Keratinocyte (primary cell): ENCODE data around the gene CNN2. TPM values are rescaled to one million over a fixed set of nuclear protein-coding genes. Genes with fewer than 3 reads are reported as not detected.
A peak's percentile ranks its signal among the peaks of the same experiment; 100 is the strongest.

Source experiments
- DNase-seq: peaks from one replicate; pipeline ENCODE4 v3.0.0-alpha.2; 2011; ENCODE audit warnings: low read depth, missing footprints, low spot score
- FAIRE-seq: peaks from 2 replicates; lab custom pipeline; 2011; peaks lifted over from hg19 to GRCh38; lab: Jason Lieb, UNC
- H2AFZ ChIP-seq: 2 replicates; pipeline ENCODE4 v1.6.0; 2012; ENCODE audit warnings: low read length, control low read depth, inconsistent platforms; ENCODE audit not compliant: control insufficient read depth
- H3K27ac ChIP-seq: 2 replicates; pipeline ENCODE4 v1.5.1; 2011; ENCODE audit warnings: low read length; ENCODE audit not compliant: control insufficient read depth, insufficient read depth
- H3K27me3 ChIP-seq: 3 replicates; pipeline ENCODE4 v1.6.0; 2011; ENCODE audit warnings: low read length; ENCODE audit not compliant: control insufficient read depth, insufficient read depth; ENCODE audit errors: extremely low read depth
- H3K36me3 ChIP-seq, 2 experiments: 2 replicates in 1 of 2; 3 replicates in 1 of 2; pipeline ENCODE4 v1.5.1; 2011; ENCODE audit warnings: low read length in 2 of 2, mild to moderate bottlenecking in 1 of 2; ENCODE audit not compliant: control insufficient read depth in 2 of 2, insufficient read depth in 2 of 2; ENCODE audit errors: extremely low read depth in 1 of 2
- H3K4me1 ChIP-seq: 3 replicates; pipeline ENCODE4 v1.5.1; 2011; ENCODE audit warnings: low read length; ENCODE audit not compliant: control insufficient read depth, insufficient read depth; ENCODE audit errors: extremely low read depth
- H3K4me2 ChIP-seq: 3 replicates; pipeline ENCODE4 v1.6.0; 2011; ENCODE audit warnings: low read depth, low read length; ENCODE audit not compliant: control insufficient read depth, insufficient read depth; ENCODE audit errors: extremely low read depth
- H3K4me3 ChIP-seq, 3 experiments: fragments of 200-600 bp in 1 of 3; sonication (generic) in 1 of 3; 2 replicates in 2 of 3; 3 replicates in 1 of 3; pipeline ENCODE4 v1.5.1; 2011 to 2016; ENCODE audit warnings: low read length in 3 of 3, mild to moderate bottlenecking in 3 of 3, control low read depth in 2 of 3, inconsistent platforms in 1 of 3, low read depth in 1 of 3, mixed read lengths in 1 of 3, mixed run types in 1 of 3, moderate library complexity in 1 of 3; ENCODE audit not compliant: control insufficient read depth in 2 of 3, insufficient read depth in 2 of 3; ENCODE audit errors: extremely low read depth in 1 of 3
- H3K79me2 ChIP-seq: 2 replicates; pipeline ENCODE4 v1.6.0; 2012; ENCODE audit warnings: low read length; ENCODE audit not compliant: control insufficient read depth, insufficient read depth
- H3K9ac ChIP-seq: 3 replicates; pipeline ENCODE4 v1.6.0; 2011; ENCODE audit warnings: low read length; ENCODE audit not compliant: control insufficient read depth, insufficient read depth; ENCODE audit errors: extremely low read depth
- H3K9me1 ChIP-seq: 3 replicates; pipeline ENCODE4 v1.6.0; 2011; ENCODE audit warnings: low read length; ENCODE audit not compliant: control insufficient read depth, insufficient read depth; ENCODE audit errors: extremely low read depth
- H3K9me3 ChIP-seq: 2 replicates; pipeline ENCODE4 v1.5.1; 2012; ENCODE audit warnings: low read depth, low read length; ENCODE audit not compliant: control insufficient read depth
- H4K20me1 ChIP-seq: 3 replicates; pipeline ENCODE4 v1.6.0; 2011; ENCODE audit warnings: low read length; ENCODE audit not compliant: control insufficient read depth, insufficient read depth; ENCODE audit errors: extremely low read depth
- EZH2 ChIP-seq: IDR thresholded peaks from one replicate; pipeline ENCODE4 v1.6.1; 2012; ENCODE audit warnings: inconsistent platforms, mild to moderate bottlenecking, low read length, moderate library complexity
- dilution Hi-C: fragments of 300-500 bp; cut with MboI; formaldehyde crosslinking; loops from one replicate; pipeline ENCODE4 v1.7.0; 2020; ENCODE audit warnings: low sequenced_read_pairs; ENCODE audit not compliant: extremely low pct_ligation_motif_present
- polyA plus RNA-seq, 5 experiments: library from polyadenylated mRNA; depleted of rRNA in 3 of 5; stranded (reverse) in 3 of 5; stranded (forward) in 1 of 5; unstranded in 1 of 5; fragments of >200 nt; gene quantifications; 1 replicate in 1 of 5; 2 replicates in 3 of 5; 3 replicates in 1 of 5; pipeline versions ENCODE4 v1.2.1 to v1.2.3, GENCODE V29; 2011 to 2012; ENCODE audit warnings: missing spikeins in 2 of 5, low read depth in 1 of 5, low replicate concordance in 1 of 5
- TF ChIP-seq, protein P1 (sequence below), 3 experiments: IDR thresholded peaks in 1 of 3; conservative IDR thresholded peaks in 1 of 3; optimal IDR thresholded peaks in 1 of 3; 2 replicates in 2 of 3; 3 replicates in 1 of 3; pipeline versions ENCODE3 to v1.5.1; 2011; ENCODE audit warnings: low read length in 3 of 3, mild to moderate bottlenecking in 3 of 3, moderate library complexity in 2 of 3, control low read depth in 1 of 3, inconsistent platforms in 1 of 3; ENCODE audit not compliant: insufficient read depth in 2 of 3; ENCODE audit errors: extremely low read depth in 1 of 3

CNN2 gene
- polyA plus RNA-seq, 1 donor (not counting 4 experiments of a cell fraction or from before 2014, with no cell fraction given), result 136 TPM

DNA sequence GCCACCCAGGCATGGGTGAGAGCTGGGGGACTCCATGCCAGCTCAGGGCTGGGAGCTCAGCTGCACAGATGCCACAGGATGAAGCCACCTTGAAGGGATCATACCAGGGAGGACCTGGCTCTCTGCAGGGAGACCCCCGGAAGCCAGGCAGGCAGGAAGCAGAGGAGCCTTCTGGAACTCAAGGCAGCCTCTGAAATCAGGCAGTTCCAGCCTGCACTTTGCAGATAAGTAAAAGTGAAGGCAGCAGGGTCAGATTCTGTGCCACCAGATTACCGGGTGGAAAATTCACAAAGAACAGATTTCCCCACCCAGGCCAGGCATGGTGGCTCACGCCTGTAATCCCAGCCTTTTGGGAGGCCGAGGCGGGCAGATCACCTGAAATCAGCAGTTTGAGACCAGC is 8.0 kb upstream of the CNN2 start:
- H3K27ac ChIP-seq, result no peak overlapping the region
- no peaks in the 10 kb centered on the region for H3K9me3 ChIP-seq
- no peaks in the 10 kb centered on the region for H3K27me3 ChIP-seq
- H2AFZ ChIP-seq, result no peak overlapping the region
- peaks cover 38% of the 10 kb centered on the region for H3K4me1 ChIP-seq
- H3K4me2 ChIP-seq, result peak overlapping the region; percentile 81
- peaks cover 31% of the 10 kb centered on the region for H4K20me1 ChIP-seq
- peaks cover 4% of the 10 kb centered on the region for H3K9me1 ChIP-seq
- DNase-seq, result no peak
- FAIRE-seq, result no peak
- dilution Hi-C loops, result no loop called here
- H3K4me3 ChIP-seq, result no peak overlapping the region
- peaks cover 0 to 7% of the 10 kb centered on the region in 2 experiments for H3K36me3 ChIP-seq
- TF ChIP-seq, protein P1, sequence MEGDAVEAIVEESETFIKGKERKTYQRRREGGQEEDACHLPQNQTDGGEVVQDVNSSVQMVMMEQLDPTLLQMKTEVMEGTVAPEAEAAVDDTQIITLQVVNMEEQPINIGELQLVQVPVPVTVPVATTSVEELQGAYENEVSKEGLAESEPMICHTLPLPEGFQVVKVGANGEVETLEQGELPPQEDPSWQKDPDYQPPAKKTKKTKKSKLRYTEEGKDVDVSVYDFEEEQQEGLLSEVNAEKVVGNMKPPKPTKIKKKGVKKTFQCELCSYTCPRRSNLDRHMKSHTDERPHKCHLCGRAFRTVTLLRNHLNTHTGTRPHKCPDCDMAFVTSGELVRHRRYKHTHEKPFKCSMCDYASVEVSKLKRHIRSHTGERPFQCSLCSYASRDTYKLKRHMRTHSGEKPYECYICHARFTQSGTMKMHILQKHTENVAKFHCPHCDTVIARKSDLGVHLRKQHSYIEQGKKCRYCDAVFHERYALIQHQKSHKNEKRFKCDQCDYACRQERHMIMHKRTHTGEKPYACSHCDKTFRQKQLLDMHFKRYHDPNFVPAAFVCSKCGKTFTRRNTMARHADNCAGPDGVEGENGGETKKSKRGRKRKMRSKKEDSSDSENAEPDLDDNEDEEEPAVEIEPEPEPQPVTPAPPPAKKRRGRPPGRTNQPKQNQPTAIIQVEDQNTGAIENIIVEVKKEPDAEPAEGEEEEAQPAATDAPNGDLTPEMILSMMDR (optimal IDR thresholded peaks at IDR 0.05 in 1 of 3, IDR thresholded peaks at IDR 0.05 in 1 of 3, conservative IDR thresholded peaks at IDR 0.05 in 1 of 3; ENCODE audit: extremely low read depth in 1 of 3, insufficient read depth in 2 of 3, low read length in 3 of 3), result no peak
- TF ChIP-seq EZH2, result no peak
- peaks cover 75% of the 10 kb centered on the region for H3K79me2 ChIP-seq
- no peak overlapping the region for H3K9ac ChIP-seq

DNA sequence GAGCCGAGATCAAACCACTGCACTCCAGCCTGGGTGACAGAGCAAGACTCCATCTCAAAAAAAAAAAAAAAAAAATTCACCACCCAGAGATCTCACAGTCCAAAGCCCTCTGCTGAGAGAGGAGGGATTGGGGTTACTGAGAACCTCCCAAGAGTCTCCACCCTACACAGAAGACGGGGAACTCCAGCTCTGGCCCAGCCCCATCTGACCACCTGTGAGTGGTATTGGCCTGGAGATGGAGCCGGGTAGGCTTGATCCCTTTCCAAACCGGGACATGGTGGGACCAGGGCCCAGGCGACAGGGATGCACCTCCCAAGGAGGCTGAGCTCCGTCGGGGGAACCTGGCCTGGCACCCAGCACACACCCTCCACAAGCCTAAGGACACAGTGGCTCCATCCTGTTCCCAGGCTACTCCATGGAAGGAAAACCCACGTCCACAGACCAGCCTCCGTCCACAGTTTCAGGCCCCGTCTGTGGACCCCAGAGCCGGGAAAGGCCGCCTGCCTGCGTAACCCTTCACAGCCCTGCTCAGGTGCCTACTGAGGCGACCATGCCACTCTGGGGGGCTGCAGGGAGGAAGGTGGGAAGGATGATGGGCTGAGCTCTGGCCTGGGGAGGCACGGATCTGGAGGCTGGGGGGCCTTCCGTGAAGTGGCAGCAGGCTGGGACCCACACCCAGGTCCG is 7.3 kb upstream of the CNN2 start:
- H3K9me1 ChIP-seq, result peaks cover 4% of the 10 kb centered on the region
- dilution Hi-C loops, result no loop called here
- TF ChIP-seq, protein P1 (optimal IDR thresholded peaks at IDR 0.05 in 1 of 3, IDR thresholded peaks at IDR 0.05 in 1 of 3, conservative IDR thresholded peaks at IDR 0.05 in 1 of 3; ENCODE audit: extremely low read depth in 1 of 3, insufficient read depth in 2 of 3, low read length in 3 of 3), result no peak
- TF ChIP-seq EZH2, result no peak
- peak overlapping the region; percentile 9 for H3K27ac ChIP-seq
- H3K36me3 ChIP-seq, result peaks cover 0 to 3% of the 10 kb centered on the region in 2 experiments
- peak overlapping the region; percentile 68 for H3K4me2 ChIP-seq
- no peaks in the 10 kb centered on the region for H3K9me3 ChIP-seq
- no peaks in the 10 kb centered on the region for H3K27me3 ChIP-seq
- FAIRE-seq (no peak), DNase-seq (no peak)
- H2AFZ ChIP-seq, result no peak overlapping the region
- H3K4me3 ChIP-seq, result peak overlapping the region; percentile 68 to 95 (median 71)
- H3K9ac ChIP-seq, result peak overlapping the region; percentile 91
- peaks cover 31% of the 10 kb centered on the region for H4K20me1 ChIP-seq
- H3K4me1 ChIP-seq, result peaks cover 38% of the 10 kb centered on the region
- H3K79me2 ChIP-seq, result peaks cover 69% of the 10 kb centered on the region
